Endodermal cell (in vitro differentiated cells): ENCODE results near the gene PADI3. TPM values are rescaled to one million over a fixed set of nuclear protein-coding genes. Genes with fewer than 3 reads are reported as not detected.

Experiments
- DNase-seq: peaks from one replicate; pipeline ENCODE4 v3.0.0-alpha.2; 2017
- H3K27ac ChIP-seq: 2 replicates; pipeline ENCODE4 v1.5.1; 2013; ENCODE audit warnings: mild to moderate bottlenecking, low read depth, low read length, moderate library complexity
- H3K27me3 ChIP-seq: 2 replicates; pipeline ENCODE4 v1.6.1; 2013; ENCODE audit warnings: mild to moderate bottlenecking, low read length, moderate library complexity; ENCODE audit not compliant: insufficient read depth, control insufficient read depth, poor library complexity, severe bottlenecking
- H3K36me3 ChIP-seq: 2 replicates; pipeline ENCODE4 v1.7.0; 2013; ENCODE audit warnings: mild to moderate bottlenecking, low read length, moderate library complexity; ENCODE audit not compliant: control insufficient read depth, insufficient read depth
- H3K4me1 ChIP-seq: one replicate; pipeline ENCODE4 v1.7.0; 2013; ENCODE audit warnings: low read length; ENCODE audit not compliant: control insufficient read depth, insufficient read depth
- H3K4me3 ChIP-seq: 2 replicates; pipeline ENCODE4 v1.5.1; 2013; ENCODE audit warnings: mild to moderate bottlenecking, low read length, moderate library complexity
- H3K9ac ChIP-seq: 2 replicates; pipeline ENCODE4 v1.6.1; 2013; ENCODE audit warnings: mild to moderate bottlenecking, low read length, moderate library complexity; ENCODE audit not compliant: poor library complexity, severe bottlenecking; ENCODE audit errors: extremely low read depth
- H3K9me3 ChIP-seq: 2 replicates; pipeline ENCODE4 v1.6.1; 2013; ENCODE audit warnings: mild to moderate bottlenecking, low read length, moderate library complexity; ENCODE audit not compliant: control insufficient read depth
- H3K27ac Mint-ChIP-seq: 2 replicates; pipeline ENCODE4 v1.8.0; 2020; ENCODE audit warnings: mixed read lengths
- H3K27me3 Mint-ChIP-seq: 2 replicates; pipeline ENCODE4 v1.8.0; 2021; ENCODE audit warnings: mild to moderate bottlenecking, mixed read lengths; ENCODE audit not compliant: insufficient read depth
- H3K36me3 Mint-ChIP-seq: 2 replicates; pipeline ENCODE4 v1.8.0; 2020; ENCODE audit warnings: low read depth, mixed read lengths
- H3K4me1 Mint-ChIP-seq: 2 replicates; pipeline ENCODE4 v1.8.0; 2020; ENCODE audit warnings: mixed read lengths
- H3K4me3 Mint-ChIP-seq: 2 replicates; pipeline ENCODE4 v1.8.0; 2020; ENCODE audit warnings: mild to moderate bottlenecking, moderate library complexity, mixed read lengths
- H3K9me3 Mint-ChIP-seq: 2 replicates; pipeline ENCODE4 v1.8.0; 2020; ENCODE audit warnings: mild to moderate bottlenecking, mixed read lengths
- CTCF ChIP-seq: fragments of 200-600 bp; sonication (generic); conservative IDR thresholded peaks from 2 replicates; pipeline ENCODE4 v1.5.0; 2021; ENCODE audit warnings: antibody characterized with exemption, mild to moderate bottlenecking
- WGBS, 2 experiments: methylation state at CpG; one replicate each; pipeline versions ENCODE4 v1.1.5 to v1.1.7; 2013; ENCODE audit warnings: missing lambda C conversion rate in 2 of 2, mixed read lengths in 1 of 2; ENCODE audit not compliant: insufficient coverage in 1 of 2, insufficient read length in 1 of 2; 5-methylcytosine and 5-hydroxymethylcytosine counted together
- total RNA-seq, 2 donors: library from RNA; stranded (reverse); fragmentation: NEBNext Ultra II Directional in 1 of 2; extraction: Animal tissue kit (Norgen Biotek cat#: 25700) in 1 of 2; gene quantifications; 2 replicates in 1 of 2; 3 replicates in 1 of 2; pipeline ENCODE4 v1.2.1, GENCODE V29; 2021

PADI3 gene
- total RNA-seq, 2 donors from 2014 or later, result 0.29 to 0.33 TPM

DNA sequence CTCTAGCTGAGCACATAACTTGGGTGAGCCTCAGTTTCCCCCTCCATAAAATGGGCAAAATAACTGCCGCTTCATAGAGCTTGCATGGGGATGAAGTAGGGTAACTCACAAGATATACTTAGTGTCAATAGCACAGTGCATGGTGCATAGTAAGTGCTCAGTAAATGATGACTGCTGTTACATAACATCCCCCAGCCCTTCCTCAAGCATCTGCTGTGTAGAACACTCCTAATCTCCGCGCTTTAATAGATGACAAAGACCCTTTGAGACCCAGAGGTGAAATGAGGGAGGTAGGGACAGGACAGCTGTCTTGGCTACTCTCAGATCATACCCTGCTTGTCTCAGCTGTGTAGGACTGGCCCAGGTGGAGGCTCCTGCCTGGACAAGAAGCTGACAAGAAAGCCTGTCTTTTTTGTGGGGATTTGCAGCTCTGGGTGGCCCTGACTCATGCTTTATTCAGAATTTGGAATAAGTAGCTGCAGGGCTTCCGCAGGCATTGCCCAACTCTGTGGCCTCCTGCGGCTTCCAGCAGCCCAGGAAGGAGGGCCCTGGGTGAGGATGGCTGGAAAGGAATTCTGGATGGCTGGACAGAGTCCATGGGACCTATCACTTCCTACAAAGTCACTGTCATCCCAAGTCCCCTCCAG, 38.4 kb downstream of the PADI3 start:
- H3K4me1 Mint-ChIP-seq, result no peaks in the 10 kb centered on the region
- no peak overlapping the region for H3K27ac ChIP-seq
- no peaks in the 10 kb centered on the region for H3K9me3 Mint-ChIP-seq
- 80 to 87% methylated on average over 2 to 5 of the region's 5 CpGs for WGBS, 2 experiments
- no peaks in the 10 kb centered on the region for H3K36me3 ChIP-seq
- no peak overlapping the region for H3K27ac Mint-ChIP-seq
- H3K27me3 Mint-ChIP-seq, result peaks cover 3% of the 10 kb centered on the region
- H3K9me3 ChIP-seq, result no peaks in the 10 kb centered on the region
- H3K36me3 Mint-ChIP-seq, result no peaks in the 10 kb centered on the region
- no peak overlapping the region for H3K4me3 ChIP-seq
- no peak overlapping the region for H3K4me3 Mint-ChIP-seq
- DNase-seq, result no peak
- no peak overlapping the region for H3K9ac ChIP-seq
- no peaks in the 10 kb centered on the region for H3K4me1 ChIP-seq
- no peak for TF ChIP-seq CTCF
- no peaks in the 10 kb centered on the region for H3K27me3 ChIP-seq

- Histone ChIP-seq H3K36me3 (no peaks in the 10 kb centered on the region), H3K27me3 (no peaks in the 10 kb centered on the region), H3K4me3 (no peak overlapping the region), H3K9ac (no peak overlapping the region), H3K27ac (no peak overlapping the region), H3K4me1 (no peaks in the 10 kb centered on the region), H3K9me3 (no peaks in the 10 kb centered on the region)
- Mint-ChIP-seq H3K4me1 (no peaks in the 10 kb centered on the region), H3K9me3 (no peaks in the 10 kb centered on the region), H3K4me3 (no peak overlapping the region), H3K36me3 (no peaks in the 10 kb centered on the region), H3K27me3 (peaks cover 3% of the 10 kb centered on the region), H3K27ac (no peak overlapping the region)
- TF ChIP-seq CTCF, result no peak
- no peak for DNase-seq
- 71 to 84% methylated on average over 1 to 2 of the region's 2 CpGs for WGBS, 2 experiments
Observed at GRCh38 chr1:17289721-17290120, 40.8 kb downstream of the PADI3 start.

- Mint-ChIP-seq H3K4me3 (no peak overlapping the region), H3K9me3 (no peaks in the 10 kb centered on the region), H3K27me3 (peaks cover 3% of the 10 kb centered on the region), H3K4me1 (no peaks in the 10 kb centered on the region), H3K36me3 (no peaks in the 10 kb centered on the region), H3K27ac (no peak overlapping the region)
- WGBS, 2 experiments, result 93 to 100% methylated on average over 3 of the region's 3 CpGs
- H3K9me3 ChIP-seq, result no peaks in the 10 kb centered on the region
- no peaks in the 10 kb centered on the region for H3K4me1 ChIP-seq
- no peak for TF ChIP-seq CTCF
- no peak overlapping the region for H3K9ac ChIP-seq
- no peak overlapping the region for H3K4me3 ChIP-seq
- H3K27ac ChIP-seq, result no peak overlapping the region
- no peaks in the 10 kb centered on the region for H3K36me3 ChIP-seq
- DNase-seq, result no peak
- no peaks in the 10 kb centered on the region for H3K27me3 ChIP-seq
Observed at GRCh38 chr1:17290553-17290952, 41.7 kb downstream of the PADI3 start.
